ENCODE measurements around the gene SUGCT.

SUGCT gene

GRCh38 chr7:40694026-40694809, 559.4 kb downstream of the SUGCT start:
- no peak for DNase-seq (ENCODE audit: low read depth)

GRCh38 chr7:40694991-40695390, 560.2 kb downstream of the SUGCT start:
- DNase-seq (ENCODE audit: low read depth) = no peak

- no peak for DNase-seq (ENCODE audit: low read depth)
These were observed 562.8 kb downstream of the SUGCT start for GRCh38 chr7:40697653-40698052.

- no peak for DNase-seq (ENCODE audit: low read depth)
These were observed 563.6 kb downstream of the SUGCT start for GRCh38 chr7:40698214-40698920.

- no peak for DNase-seq (ENCODE audit: low read depth)
These were observed 564.1 kb downstream of the SUGCT start for GRCh38 chr7:40698921-40699260.

- DNase-seq (ENCODE audit: low read depth) = no peak
These were observed 566.0 kb downstream of the SUGCT start for GRCh38 chr7:40700653-40701421.

- no peak for DNase-seq (ENCODE audit: low read depth)
These were observed 567.2 kb downstream of the SUGCT start for GRCh38 chr7:40701836-40702551.

- no peak for DNase-seq (ENCODE audit: low read depth)
These were observed 569.4 kb downstream of the SUGCT start for GRCh38 chr7:40704172-40704571.

- DNase-seq (ENCODE audit: low read depth) = no peak
These were observed 572.0 kb downstream of the SUGCT start for GRCh38 chr7:40706829-40707228.

- no peak for DNase-seq (ENCODE audit: low read depth)
These were observed 574.5 kb downstream of the SUGCT start for GRCh38 chr7:40709062-40709964.

- no peak for DNase-seq (ENCODE audit: low read depth)
These were observed 576.9 kb downstream of the SUGCT start for GRCh38 chr7:40711706-40712105.

GRCh38 chr7:40714363-40715052, 579.7 kb downstream of the SUGCT start:
- no peak for DNase-seq (ENCODE audit: low read depth)

GRCh38 chr7:40715053-40715430, 580.2 kb downstream of the SUGCT start:
- DNase-seq (ENCODE audit: low read depth) = no peak

GRCh38 chr7:40716052-40716451, 581.2 kb downstream of the SUGCT start:
- no peak for DNase-seq (ENCODE audit: low read depth)

- DNase-seq (ENCODE audit: low read depth) = no peak
These were observed 582.4 kb downstream of the SUGCT start for GRCh38 chr7:40717242-40717641.

GRCh38 chr7:40720416-40720815, 585.6 kb downstream of the SUGCT start:
- no peak for DNase-seq (ENCODE audit: low read depth)

- no peak for DNase-seq (ENCODE audit: low read depth)
These were observed 586.6 kb downstream of the SUGCT start for GRCh38 chr7:40721342-40721949.

- no peak for DNase-seq (ENCODE audit: low read depth)
These were observed 587.4 kb downstream of the SUGCT start for GRCh38 chr7:40722242-40722641.

- no peak for DNase-seq (ENCODE audit: low read depth)
These were observed 589.0 kb downstream of the SUGCT start for GRCh38 chr7:40723829-40724228.

- no peak for DNase-seq (ENCODE audit: low read depth)
These were observed 591.8 kb downstream of the SUGCT start for GRCh38 chr7:40726559-40726958.

All from stimulated activated CD8-positive, alpha-beta memory T cell treated with anti-CD3 and anti-CD28 coated beads, Interleukin-15, amount 100 ng/mL, for 24 hours (primary cell).